HG03175 (cell line): Measurements from ENCODE around the gene SMARCD2.
A peak's percentile ranks its signal among the peaks of the same experiment; 100 is the strongest.

Experiments used
- ATAC-seq: cut with Tn5 transposase; IDR thresholded peaks from one replicate; pipeline ENCODE4 v1.9.1; 2021; ENCODE audit warnings: mild to moderate bottlenecking, moderate library complexity; ENCODE audit not compliant: unreplicated experiment

SMARCD2 gene

DNA sequence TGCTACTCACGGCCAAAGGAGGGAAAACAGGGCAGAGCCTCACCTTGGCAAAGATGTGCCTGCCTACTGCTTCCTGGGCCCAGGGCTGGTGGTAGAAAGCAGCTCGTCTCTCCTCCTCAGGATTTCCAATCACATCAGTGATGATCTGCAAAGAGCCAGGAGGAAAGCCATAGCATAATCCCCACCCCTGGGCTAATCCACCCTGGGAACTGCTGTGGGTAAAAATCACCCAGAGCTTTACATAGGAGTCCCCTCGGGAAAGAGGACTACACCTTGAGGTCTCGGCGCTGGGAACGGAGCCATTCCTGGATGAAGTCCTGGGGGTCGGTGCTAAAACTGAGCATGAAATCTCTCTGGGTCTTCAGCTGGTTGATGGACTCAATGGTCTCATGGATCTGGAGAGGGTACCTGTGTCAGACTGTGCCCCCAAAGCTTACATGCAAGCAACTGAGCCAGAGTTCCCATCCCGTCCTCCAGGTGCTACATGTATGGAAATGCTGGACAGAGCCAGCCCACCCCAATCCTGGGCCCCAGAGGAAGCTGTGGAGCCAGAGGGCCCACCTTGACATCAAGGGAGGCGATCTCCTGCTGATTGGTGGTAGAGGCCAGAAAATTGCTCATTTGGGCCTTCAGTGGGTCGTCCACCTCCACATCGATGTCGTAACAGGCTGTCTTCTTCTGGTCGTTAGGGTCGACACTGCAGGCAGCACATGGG lies 9.3 kb downstream of the SMARCD2 start:
- no peak for ATAC-seq

GRCh38 chr17:63832455-63832854 lies 10.0 kb downstream of the SMARCD2 start:
- ATAC-seq: no peak

DNA sequence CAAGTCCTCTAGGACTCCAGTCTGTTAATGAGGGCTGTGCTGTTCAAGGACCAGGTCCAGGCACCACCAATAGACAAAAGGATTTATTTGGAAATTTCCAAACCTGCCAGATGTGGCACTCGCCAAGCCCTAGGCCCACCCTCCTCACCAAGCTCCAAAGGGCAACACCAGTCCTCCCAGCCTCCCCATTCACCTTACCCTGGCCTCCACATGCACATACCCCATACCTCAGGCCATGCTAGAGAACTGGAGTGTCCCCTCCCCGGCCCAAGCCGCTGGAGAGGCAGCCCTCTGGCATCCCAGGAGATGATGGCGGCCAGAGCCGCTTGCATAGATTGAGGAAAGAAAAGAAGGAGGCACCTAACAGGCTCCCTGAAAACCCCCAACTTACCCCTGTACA lies 10.5 kb downstream of the SMARCD2 start:
- ATAC-seq: no peak

DNA sequence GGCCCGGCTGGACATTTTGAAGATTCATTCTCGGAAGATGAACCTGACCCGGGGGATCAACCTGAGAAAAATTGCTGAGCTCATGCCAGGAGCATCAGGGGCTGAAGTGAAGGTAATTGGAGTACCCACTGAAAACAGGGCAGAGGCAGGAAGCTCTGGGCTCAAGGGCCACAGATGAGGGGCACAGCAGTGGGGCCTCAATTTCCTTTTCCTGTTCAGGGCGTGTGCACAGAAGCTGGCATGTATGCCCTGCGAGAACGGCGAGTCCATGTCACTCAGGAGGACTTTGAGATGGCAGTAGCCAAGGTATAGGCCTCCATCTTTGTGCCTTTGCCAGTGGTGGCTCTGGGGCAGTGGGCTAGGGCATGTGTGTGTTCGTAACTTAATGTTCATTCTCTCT lies 11.0 kb downstream of the SMARCD2 start:
- no peak for ATAC-seq

DNA sequence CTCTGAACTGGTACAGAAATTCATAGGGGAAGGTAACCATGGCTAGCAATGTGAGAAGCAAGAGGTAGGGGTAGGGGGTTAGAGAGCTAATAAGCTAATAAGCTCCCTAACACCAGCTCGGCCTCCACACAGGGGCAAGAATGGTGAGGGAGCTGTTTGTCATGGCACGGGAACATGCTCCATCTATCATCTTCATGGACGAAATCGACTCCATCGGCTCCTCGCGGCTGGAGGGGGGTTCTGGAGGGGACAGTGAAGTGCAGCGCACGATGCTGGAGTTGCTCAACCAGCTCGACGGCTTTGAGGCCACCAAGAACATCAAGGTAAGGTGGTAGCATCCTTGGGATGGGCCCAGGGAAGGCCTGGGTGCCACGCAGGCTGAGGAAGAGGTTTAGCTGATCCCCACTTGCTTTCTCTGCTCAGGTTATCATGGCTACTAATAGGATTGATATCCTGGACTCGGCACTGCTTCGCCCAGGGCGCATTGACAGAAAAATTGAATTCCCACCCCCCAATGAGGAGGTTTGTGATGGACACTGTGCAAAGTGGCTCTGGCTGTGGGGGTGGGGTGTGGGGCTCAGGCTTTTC lies 11.5 kb downstream of the SMARCD2 start:
- no peak for ATAC-seq

DNA sequence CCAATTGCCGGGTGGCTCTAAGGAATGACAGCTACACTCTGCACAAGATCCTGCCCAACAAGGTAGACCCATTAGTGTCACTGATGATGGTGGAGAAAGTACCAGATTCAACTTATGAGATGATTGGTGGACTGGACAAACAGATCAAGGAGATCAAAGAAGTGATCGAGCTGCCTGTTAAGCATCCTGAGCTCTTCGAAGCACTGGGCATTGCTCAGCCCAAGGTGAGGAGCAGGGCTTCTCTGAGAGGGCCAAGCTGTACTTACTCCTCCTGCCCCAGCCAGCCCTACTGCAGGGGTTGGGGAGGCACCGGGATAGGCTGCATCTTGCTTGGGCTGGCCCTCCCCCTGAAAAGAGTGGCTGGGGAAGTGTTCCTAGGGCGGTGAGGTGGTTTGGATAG lies 12.2 kb downstream of the SMARCD2 start:
- ATAC-seq: no peak

DNA sequence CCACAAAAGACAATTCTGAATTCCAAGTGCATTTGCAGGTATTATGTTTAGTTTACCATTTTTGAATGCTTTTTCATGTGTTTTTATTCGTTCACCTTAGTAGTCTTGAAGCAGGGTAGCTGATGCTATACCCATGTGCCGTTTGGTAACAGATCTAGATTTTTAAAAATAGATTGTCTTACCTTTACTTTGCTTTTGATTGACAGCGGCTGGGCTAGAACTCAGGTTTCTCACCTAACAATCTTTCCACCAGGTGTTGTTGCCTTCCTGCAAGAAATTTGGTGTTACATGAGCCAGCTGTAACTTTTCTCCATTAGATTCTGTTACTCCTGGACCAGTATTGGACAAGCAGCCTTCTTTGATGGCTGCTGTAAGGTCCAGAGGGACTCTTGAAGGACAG lies 13.5 kb downstream of the SMARCD2 start:
- ATAC-seq: no peak

DNA sequence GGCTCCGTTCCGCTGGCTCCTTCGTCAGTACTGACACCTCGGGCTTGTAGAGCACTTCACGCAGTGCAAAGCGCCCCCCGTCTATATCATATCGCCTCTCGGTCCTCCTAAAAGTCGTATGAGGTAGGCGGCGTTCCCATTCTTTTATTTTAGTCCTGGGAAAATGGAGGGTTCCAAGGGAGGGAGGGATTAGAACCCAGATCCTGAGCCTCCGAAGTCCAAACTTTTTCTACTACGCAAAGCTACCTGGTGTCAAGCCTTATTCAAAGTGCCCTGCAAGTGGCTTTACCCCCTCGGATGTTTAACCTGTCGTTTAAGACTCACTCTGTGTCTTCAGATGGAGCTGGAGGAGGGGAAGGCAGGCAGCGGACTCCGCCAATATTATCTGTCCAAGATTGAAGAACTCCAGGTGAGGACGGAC lies 14.7 kb downstream of the SMARCD2 start:
- ATAC-seq: no peak

GRCh38 chr17:63827002-63827800 lies 15.3 kb downstream of the SMARCD2 start, which contains the start of the genes FTSJ3 and PSMC5:
Gene FTSJ3 (minus strand): TSS chr17:63827663. CDS start chr17:63826902, 761 bp downstream.
Gene PSMC5 (plus strand): TSS chr17:63827431. CDS start chr17:63827491, 60 bp downstream.
- peak; percentile 89 for ATAC-seq

DNA sequence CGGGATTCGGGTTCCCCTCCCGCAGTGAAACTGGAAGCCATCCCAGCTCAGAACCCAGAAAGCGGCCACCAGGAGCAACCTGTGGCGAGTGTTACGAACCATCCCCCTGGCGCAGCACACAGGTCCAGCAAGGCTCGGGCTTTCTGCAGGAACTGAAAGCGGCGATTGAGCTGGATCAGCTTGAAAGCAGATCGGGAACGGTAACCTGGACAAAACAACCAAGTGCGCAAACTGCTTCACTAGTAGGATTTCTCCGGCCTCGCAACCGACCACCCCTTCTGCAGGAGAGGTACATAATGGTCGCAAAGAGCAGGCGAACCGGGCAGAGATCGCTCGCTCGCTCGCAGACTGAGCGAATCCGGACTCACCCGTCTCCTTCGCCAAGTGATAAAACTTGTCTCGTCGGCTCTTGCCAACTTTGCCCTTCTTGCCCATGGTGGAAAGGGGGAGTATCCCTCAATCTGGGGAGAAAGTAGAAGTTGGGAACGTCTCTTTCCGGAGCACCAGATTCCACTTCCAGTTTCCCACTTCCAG lies 15.9 kb downstream of the SMARCD2 start:
- ATAC-seq: no peak

DNA sequence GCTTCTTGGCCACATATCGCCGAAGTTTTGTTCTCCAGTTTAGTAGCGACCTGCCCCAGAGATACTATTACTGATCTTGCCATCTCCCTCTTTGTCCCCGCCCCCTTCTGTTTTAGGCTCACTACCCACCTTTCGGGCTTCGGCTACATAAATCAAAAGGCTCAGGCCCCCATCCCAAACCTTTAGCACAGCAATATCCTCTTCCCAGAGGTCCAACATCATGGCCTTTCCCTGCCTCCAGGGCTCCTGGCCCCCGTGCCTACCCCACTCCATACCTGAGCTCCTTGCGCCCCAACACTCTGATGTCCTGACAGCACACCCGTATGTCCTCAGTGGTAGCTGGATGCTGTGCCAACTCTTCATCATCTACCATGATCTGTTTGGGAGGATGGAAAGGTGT lies 18.1 kb downstream of the SMARCD2 start:
- ATAC-seq: no peak

DNA sequence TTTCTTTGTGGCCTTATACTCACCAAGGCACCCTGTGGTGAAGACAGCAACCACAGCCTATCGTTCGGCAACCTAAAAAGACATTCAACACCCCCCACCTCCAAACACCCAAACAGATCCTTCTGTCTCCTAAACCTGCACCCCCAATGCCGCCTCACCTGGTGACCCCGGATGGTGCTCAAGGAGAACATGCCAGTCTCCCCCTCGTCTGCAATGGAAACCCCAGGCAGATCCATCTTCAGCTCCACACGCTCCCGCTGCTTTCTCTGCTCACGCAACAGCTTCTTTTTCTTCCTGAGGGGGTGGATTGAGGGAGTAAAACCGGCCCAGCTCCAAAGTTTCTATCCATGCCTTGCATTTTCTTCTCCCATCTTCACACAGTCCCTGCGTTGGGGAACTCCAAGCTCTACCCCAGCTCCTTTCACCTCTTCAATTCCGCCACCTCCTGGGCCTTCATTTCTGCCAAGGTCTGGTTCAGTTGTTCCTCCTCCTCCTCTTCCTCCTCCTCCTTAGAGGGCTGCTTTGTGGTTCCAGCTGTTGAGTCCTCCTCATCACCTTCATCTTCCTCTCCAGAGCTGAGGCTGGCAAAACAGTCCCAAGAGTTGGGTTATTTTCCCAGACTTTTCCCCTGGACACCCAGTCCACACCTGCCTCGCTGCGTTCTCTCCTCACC lies 18.7 kb downstream of the SMARCD2 start:
- ATAC-seq: no peak

DNA sequence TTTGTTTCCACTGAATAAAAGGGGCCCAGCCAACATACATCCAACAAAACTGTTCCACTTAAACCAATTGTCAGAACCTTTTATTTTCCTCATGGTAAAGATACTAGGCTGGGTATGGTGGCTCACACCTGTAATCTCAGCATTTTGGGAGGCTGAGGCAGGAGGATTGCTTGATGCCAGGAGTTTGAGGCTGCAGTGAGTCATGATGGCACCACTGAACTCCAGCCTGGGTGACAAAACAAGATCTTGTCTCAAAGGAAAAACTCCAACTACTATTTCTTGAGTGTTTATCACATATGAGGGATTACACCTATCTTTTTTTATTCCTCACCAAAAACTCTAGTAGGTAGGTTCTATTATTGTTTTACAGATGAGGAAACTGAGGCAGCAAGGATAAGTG lies 19.9 kb downstream of the SMARCD2 start:
- no peak for ATAC-seq

DNA sequence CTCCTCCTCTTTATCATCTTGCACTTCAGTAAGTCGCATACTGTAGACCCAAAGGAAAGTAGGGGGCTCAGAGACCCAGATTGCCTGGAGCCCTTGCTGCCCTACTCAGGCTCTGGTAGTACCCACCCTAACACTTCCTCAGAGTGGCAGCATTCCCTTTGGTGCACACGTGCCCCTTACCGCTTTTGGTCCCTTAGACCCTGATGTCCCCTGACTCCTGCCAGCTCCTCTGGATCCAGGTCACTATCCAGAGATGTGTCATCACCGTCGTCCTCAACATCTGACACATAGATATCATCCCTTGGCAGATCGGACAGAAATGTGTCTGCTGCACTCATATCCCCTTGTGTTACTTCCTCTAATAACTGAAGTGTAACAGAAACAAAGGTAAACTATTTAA lies 20.7 kb downstream of the SMARCD2 start:
- no peak for ATAC-seq

GRCh38 chr17:63820963-63821561 lies 21.4 kb downstream of the SMARCD2 start:
- ATAC-seq: no peak

GRCh38 chr17:63819585-63820537 lies 22.6 kb downstream of the SMARCD2 start:
- ATAC-seq: no peak

- no peak for ATAC-seq
Observed at GRCh38 chr17:63819131-63819530, 23.4 kb downstream of the SMARCD2 start.

GRCh38 chr17:63817736-63818385 lies 24.6 kb downstream of the SMARCD2 start:
- no peak for ATAC-seq

DNA sequence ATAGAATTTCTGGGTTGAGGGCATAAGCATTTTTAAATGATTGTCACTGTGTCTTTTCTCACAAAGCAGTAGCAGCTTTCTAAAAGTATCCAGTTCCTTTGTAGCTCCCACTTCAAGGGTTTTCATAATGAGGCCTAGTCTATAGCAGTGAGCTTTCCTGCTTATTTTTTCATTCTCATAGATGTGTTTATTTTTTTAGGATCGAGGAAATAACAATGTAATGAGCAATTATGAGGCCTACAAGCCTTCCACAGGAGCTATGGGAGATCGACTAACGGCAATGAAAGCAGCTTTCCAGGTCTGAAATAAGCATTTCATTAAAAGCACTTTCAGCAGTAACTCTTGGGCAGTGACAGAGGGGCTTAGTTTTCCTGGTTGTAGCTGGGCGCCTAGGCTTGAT lies 25.8 kb downstream of the SMARCD2 start:
- no peak for ATAC-seq
